ENCODE results near the gene RBM28.
A peak's percentile ranks its signal among the peaks of the same experiment; 100 is the strongest.

RBM28 gene

DNA sequence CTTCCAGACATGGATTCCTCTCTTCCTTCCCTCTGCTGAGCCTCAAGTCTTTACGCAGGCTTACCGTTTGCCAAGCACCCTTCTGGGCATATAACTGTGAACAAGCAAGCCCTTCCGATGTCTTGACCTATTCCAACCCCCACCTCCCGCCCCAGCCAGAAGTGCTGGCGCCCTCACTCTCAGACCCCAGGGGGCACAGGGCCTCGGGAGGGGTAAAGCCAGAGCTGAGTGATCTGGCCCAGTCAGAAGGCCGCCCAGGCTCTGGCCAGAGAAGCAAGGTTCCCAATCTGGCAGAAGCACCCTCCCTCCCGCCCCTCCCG is 16.6 kb upstream of the RBM28 start:
- TF ChIP-seq, protein P1, sequence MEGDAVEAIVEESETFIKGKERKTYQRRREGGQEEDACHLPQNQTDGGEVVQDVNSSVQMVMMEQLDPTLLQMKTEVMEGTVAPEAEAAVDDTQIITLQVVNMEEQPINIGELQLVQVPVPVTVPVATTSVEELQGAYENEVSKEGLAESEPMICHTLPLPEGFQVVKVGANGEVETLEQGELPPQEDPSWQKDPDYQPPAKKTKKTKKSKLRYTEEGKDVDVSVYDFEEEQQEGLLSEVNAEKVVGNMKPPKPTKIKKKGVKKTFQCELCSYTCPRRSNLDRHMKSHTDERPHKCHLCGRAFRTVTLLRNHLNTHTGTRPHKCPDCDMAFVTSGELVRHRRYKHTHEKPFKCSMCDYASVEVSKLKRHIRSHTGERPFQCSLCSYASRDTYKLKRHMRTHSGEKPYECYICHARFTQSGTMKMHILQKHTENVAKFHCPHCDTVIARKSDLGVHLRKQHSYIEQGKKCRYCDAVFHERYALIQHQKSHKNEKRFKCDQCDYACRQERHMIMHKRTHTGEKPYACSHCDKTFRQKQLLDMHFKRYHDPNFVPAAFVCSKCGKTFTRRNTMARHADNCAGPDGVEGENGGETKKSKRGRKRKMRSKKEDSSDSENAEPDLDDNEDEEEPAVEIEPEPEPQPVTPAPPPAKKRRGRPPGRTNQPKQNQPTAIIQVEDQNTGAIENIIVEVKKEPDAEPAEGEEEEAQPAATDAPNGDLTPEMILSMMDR (IDR thresholded peaks at IDR 0.05; ENCODE audit: low read depth, low read length): no peak
- TF ChIP-seq MYC (IDR thresholded peaks at IDR 0.05; ENCODE audit: low read depth, low read length) (no peak), POLR2A (IDR thresholded peaks at IDR 0.05; ENCODE audit: extremely low read depth, insufficient read length) (no peak)
- TF ChIP-seq, protein P2, sequence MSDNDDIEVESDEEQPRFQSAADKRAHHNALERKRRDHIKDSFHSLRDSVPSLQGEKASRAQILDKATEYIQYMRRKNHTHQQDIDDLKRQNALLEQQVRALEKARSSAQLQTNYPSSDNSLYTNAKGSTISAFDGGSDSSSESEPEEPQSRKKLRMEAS (IDR thresholded peaks at IDR 0.05; ENCODE audit: low read depth, low read length): no peak
- peak overlapping the region; percentile 70 for H3K4me3 ChIP-seq (ENCODE audit: low read depth, low read length)
- no peak for DNase-seq (ENCODE audit: low read depth)

DNA sequence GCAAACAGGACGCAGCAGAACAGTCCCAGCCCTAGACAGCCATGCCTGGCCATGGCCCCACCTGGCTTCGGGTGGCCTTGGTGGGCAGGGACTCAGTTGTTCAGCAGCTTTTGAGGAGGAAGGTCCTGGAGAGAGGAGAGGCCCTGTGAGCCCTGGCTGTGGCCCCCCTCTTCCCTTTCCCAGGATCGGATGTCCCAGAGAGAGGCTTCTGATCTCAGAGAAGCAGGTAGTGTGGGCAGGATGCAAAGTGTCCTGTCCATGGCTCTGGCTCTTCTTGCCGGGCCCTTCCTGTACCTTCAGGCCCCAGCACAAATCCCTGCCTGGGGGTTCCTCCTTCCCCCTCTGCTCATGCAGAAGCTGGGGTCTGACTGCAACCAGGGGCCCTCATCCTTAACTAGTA is 16.2 kb upstream of the RBM28 start:
- no peak for DNase-seq (ENCODE audit: low read depth)
- no peak for TF ChIP-seq POLR2A (IDR thresholded peaks at IDR 0.05; ENCODE audit: extremely low read depth, insufficient read length)
- TF ChIP-seq, protein P2 (IDR thresholded peaks at IDR 0.05; ENCODE audit: low read depth, low read length): no peak
- TF ChIP-seq, protein P1 (IDR thresholded peaks at IDR 0.05; ENCODE audit: low read depth, low read length): no peak
- no peak for TF ChIP-seq MYC (IDR thresholded peaks at IDR 0.05; ENCODE audit: low read depth, low read length)
- H3K4me3 ChIP-seq (ENCODE audit: low read depth, low read length): peak overlapping the region; percentile 70

GRCh38 chr7:128359336-128359735 is 15.6 kb upstream of the RBM28 start:
- no peak overlapping the region for H3K4me3 ChIP-seq (ENCODE audit: low read depth, low read length)
- no peak for TF ChIP-seq MYC (IDR thresholded peaks at IDR 0.05; ENCODE audit: low read depth, low read length)
- DNase-seq (ENCODE audit: low read depth): no peak

DNA sequence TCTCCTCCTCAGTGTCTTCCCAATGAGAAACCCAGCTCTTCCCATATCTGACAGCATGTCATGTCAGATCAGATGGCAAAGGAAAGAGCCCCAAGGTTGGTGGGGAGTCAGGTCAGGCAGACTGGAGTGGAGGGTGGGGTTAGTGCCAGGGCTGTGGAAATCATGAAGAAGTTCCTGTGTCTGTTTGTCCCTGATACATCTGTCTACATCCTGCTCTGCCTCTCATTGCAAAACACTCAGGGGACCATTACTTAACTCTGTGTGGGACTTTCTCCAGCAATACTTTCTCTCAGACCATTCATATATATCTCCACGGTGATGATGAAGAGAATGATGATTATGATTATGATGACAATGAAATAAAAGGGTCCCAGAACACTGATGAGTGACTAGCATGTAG is 14.5 kb upstream of the RBM28 start:
- TF ChIP-seq, protein P1 (IDR thresholded peaks at IDR 0.05; ENCODE audit: low read depth, low read length): no peak
- TF ChIP-seq, protein P2 (IDR thresholded peaks at IDR 0.05; ENCODE audit: low read depth, low read length): no peak; the same call in 1 of the 2 replicates
- TF ChIP-seq POLR2A (IDR thresholded peaks at IDR 0.05; ENCODE audit: extremely low read depth, insufficient read length) (no peak), MYC (IDR thresholded peaks at IDR 0.05; ENCODE audit: low read depth, low read length) (0 out of 2 replicates have a peak, but pooled peaks have one; percentile 56)
- peak; percentile 93 for DNase-seq (ENCODE audit: low read depth)
- H3K4me3 ChIP-seq (ENCODE audit: low read depth, low read length): no peak overlapping the region

DNA sequence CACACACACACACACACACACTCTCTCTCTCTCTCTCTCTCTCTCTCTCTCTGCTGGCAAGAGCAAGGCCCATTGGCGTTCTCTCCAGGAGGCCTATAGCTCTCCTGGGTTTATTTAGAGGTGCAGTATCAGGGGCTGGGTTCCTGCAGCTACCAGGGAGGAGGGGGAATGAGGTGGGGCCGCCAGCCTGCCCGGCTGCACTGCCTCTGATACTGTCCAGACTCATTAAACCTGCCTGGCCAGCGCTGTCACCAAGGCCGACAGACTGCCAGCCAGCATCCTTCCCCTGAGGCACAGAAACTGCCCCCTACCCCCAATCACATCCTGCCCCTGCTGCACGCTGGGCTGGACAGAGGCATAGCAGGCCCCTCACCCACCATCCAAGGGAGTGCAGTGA is 13.5 kb upstream of the RBM28 start:
- no peak overlapping the region for H3K4me3 ChIP-seq (ENCODE audit: low read depth, low read length)
- no peak for DNase-seq (ENCODE audit: low read depth)
- no peak for TF ChIP-seq MYC (IDR thresholded peaks at IDR 0.05; ENCODE audit: low read depth, low read length)
- TF ChIP-seq, protein P2 (IDR thresholded peaks at IDR 0.05; ENCODE audit: low read depth, low read length): no peak
- TF ChIP-seq, protein P1 (IDR thresholded peaks at IDR 0.05; ENCODE audit: low read depth, low read length): no peak
- TF ChIP-seq POLR2A (IDR thresholded peaks at IDR 0.05; ENCODE audit: extremely low read depth, insufficient read length): no peak

- H3K4me3 ChIP-seq (ENCODE audit: low read depth, low read length): no peak overlapping the region
- no peak for DNase-seq (ENCODE audit: low read depth)
- no peak for TF ChIP-seq POLR2A (IDR thresholded peaks at IDR 0.05; ENCODE audit: extremely low read depth, insufficient read length)
- TF ChIP-seq, protein P2 (IDR thresholded peaks at IDR 0.05; ENCODE audit: low read depth, low read length): no peak
- TF ChIP-seq, protein P1 (IDR thresholded peaks at IDR 0.05; ENCODE audit: low read depth, low read length): no peak
- TF ChIP-seq MYC (IDR thresholded peaks at IDR 0.05; ENCODE audit: low read depth, low read length): no peak
Measured at GRCh38 chr7:128356546-128357216, 13.0 kb upstream of the RBM28 start.

All from NB4 (cell line).